Measurements from ENCODE around the gene PDE4D. TPM values are rescaled to one million over a fixed set of nuclear protein-coding genes. Genes with fewer than 3 reads are reported as not detected.

Gene PDE4D
- total RNA-seq, 1 donor from 2014 or later: 50.0 TPM

GRCh38 chr5:59807806-59808205, 85.7 kb downstream of the PDE4D start:
- Mint-ChIP-seq H3K9me3 (no peaks in the 10 kb centered on the region), H3K36me3 (no peaks in the 10 kb centered on the region), H3K27me3 (peaks cover 20% of the 10 kb centered on the region), H3K4me3 (no peak overlapping the region), H3K4me1 (ENCODE audit: unreplicated experiment) (no peaks in the 10 kb centered on the region), H3K27ac (no peak overlapping the region)
- TF ChIP-seq CTCF (conservative IDR thresholded peaks at IDR 0.05): no peak
- no peak for DNase-seq (ENCODE audit: extremely low spot score, unreplicated experiment)

GRCh38 chr5:59800347-59800893, 93.1 kb downstream of the PDE4D start:
- no peak for DNase-seq (ENCODE audit: extremely low spot score, unreplicated experiment)
- Mint-ChIP-seq H3K36me3 (no peaks in the 10 kb centered on the region), H3K27ac (no peak overlapping the region)

GRCh38 chr5:59799668-59800346, 93.7 kb downstream of the PDE4D start:
- Mint-ChIP-seq H3K36me3 (no peaks in the 10 kb centered on the region), H3K27ac (no peak overlapping the region), H3K9me3 (no peaks in the 10 kb centered on the region), H3K4me1 (ENCODE audit: unreplicated experiment) (peaks cover 6% of the 10 kb centered on the region), H3K27me3 (no peaks in the 10 kb centered on the region), H3K4me3 (no peak overlapping the region)
- DNase-seq (ENCODE audit: extremely low spot score, unreplicated experiment): no peak
- peak; percentile 91 for TF ChIP-seq CTCF (conservative IDR thresholded peaks at IDR 0.05)

More at GRCh38 chr5:59800347-59800893, 93.1 kb downstream of the PDE4D start:
- H3K9me3 Mint-ChIP-seq: no peaks in the 10 kb centered on the region
- H3K4me1 Mint-ChIP-seq (ENCODE audit: unreplicated experiment): peaks cover 6% of the 10 kb centered on the region
- H3K27me3 Mint-ChIP-seq: no peaks in the 10 kb centered on the region
- H3K4me3 Mint-ChIP-seq: no peak overlapping the region
- peak; percentile 8 for TF ChIP-seq CTCF (conservative IDR thresholded peaks at IDR 0.05)

GRCh38 chr5:59798862-59799667, 94.5 kb downstream of the PDE4D start:
- H3K9me3 Mint-ChIP-seq: no peaks in the 10 kb centered on the region
- no peak for DNase-seq (ENCODE audit: extremely low spot score, unreplicated experiment)
- H3K4me3 Mint-ChIP-seq: no peak overlapping the region
- no peak for TF ChIP-seq CTCF (conservative IDR thresholded peaks at IDR 0.05)
- H3K27me3 Mint-ChIP-seq: no peaks in the 10 kb centered on the region
- H3K27ac Mint-ChIP-seq: no peak overlapping the region
- H3K36me3 Mint-ChIP-seq: no peaks in the 10 kb centered on the region
- H3K4me1 Mint-ChIP-seq (ENCODE audit: unreplicated experiment): peaks cover 6% of the 10 kb centered on the region

- Mint-ChIP-seq H3K36me3 (no peaks in the 10 kb centered on the region), H3K9me3 (no peaks in the 10 kb centered on the region), H3K4me1 (ENCODE audit: unreplicated experiment) (peaks cover 15% of the 10 kb centered on the region), H3K27ac (no peak overlapping the region), H3K4me3 (no peak overlapping the region), H3K27me3 (peaks cover 2% of the 10 kb centered on the region)
- no peak for DNase-seq (ENCODE audit: extremely low spot score, unreplicated experiment)
- TF ChIP-seq CTCF (conservative IDR thresholded peaks at IDR 0.05): no peak
These were observed 98.4 kb downstream of the PDE4D start for GRCh38 chr5:59795141-59795540.

Measured in type B pancreatic cell (in vitro differentiated cells).